AG04449 (cell line): ENCODE results near the gene LTBP2.

Source experiments
- CTCF ChIA-PET: fragments of 350-600 bp; formaldehyde crosslinking; extraction: SDS; loops from one replicate; lab custom pipeline; 2021; ENCODE audit warnings: antibody characterized with exemption; lab: Yijun Ruan, JAX
- POLR2A ChIA-PET: fragments of 400-600, 350-600 bp; formaldehyde crosslinking; extraction: SDS; loops from one replicate; lab custom pipeline; 2020; ENCODE audit warnings: antibody characterized with exemption, inconsistent platforms; lab: Yijun Ruan, JAX
- DNase-seq: peaks from one replicate; pipeline ENCODE4 v3.0.0-alpha.2; 2010; ENCODE audit warnings: low read depth, low spot score
- H3K4me3 ChIP-seq: 2 replicates; pipeline ENCODE4 v1.5.1; 2011; ENCODE audit warnings: low read depth, mild to moderate bottlenecking, control low read depth, low read length
- CTCF ChIP-seq: IDR thresholded peaks from one replicate; pipeline ENCODE4 v1.5.1; 2011; ENCODE audit warnings: mild to moderate bottlenecking, moderate library complexity, low read length, control low read depth, inconsistent platforms; ENCODE audit not compliant: insufficient read depth; ENCODE audit errors: missing control alignments

LTBP2 gene

DNA sequence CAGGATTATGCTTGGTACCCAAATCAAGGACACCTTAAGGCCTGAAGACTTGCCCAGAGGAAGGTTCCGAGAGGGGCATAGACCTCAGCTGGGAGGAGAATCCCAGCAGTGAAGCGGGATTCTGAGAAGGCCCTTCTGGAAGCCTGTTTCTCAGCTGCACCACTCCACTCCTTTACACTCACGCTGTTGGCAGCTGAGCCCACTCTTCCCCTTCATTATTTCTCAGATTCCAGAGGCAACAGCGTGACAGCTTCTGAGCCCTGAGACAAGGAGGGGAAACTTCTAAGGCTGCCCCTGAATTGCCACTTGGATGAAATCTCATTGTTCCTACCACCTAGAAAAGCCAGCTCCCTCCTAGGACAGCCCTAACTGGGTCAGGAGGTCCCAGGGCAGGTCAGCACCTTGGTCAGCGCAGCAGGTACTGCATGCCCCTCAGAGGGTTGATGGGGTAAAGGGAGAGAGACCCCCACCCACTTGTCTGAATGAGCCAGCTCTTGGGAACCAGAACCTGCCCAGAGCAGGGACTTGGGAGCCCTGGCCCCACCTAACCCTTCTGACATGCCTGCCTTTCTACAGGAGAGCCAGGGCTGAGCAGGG is 64.6 kb downstream of the LTBP2 start:
- DNase-seq: no peak
- H3K4me3 ChIP-seq: no peak overlapping the region
- ChIA-PET CTCF (interaction anchor here (2.0 kb wide), 1 partner anchor 64 kb away, joined by 4 read pairs; the partner anchor contains the start of gene LTBP2), POLR2A (no interaction called here)
- no peak for TF ChIP-seq CTCF

DNA sequence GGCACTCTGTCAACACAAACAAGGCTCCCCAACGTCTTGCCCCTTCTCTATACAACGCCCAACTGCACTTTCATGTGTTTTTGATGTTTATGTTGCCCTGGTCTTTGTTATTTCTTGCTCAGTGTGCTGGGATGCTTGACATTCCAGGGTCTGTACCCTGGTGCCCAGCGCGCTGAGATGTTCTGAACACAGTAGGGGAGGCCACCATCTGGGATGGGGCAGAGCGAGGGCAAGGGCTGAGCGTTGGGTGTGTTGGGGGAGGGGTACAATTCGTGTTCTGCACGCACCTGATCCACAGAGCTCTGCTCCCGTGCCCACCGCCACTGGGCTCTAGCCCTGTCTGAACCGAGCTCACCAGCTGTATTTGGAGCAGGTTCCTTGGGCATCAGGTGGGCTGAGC is 65.6 kb downstream of the LTBP2 start:
- ChIA-PET CTCF (interaction anchor here (2.0 kb wide), 1 partner anchor 66 kb away, joined by 4 read pairs; the partner anchor contains the start of gene LTBP2), POLR2A (no interaction called here)
- no peak for TF ChIP-seq CTCF
- no peak overlapping the region for H3K4me3 ChIP-seq
- DNase-seq: no peak

GRCh38 chr14:74545386-74545785 is 66.7 kb downstream of the LTBP2 start:
- ChIA-PET POLR2A (no interaction called here), CTCF (no interaction called here)
- H3K4me3 ChIP-seq: no peak overlapping the region
- TF ChIP-seq CTCF: no peak
- no peak for DNase-seq

DNA sequence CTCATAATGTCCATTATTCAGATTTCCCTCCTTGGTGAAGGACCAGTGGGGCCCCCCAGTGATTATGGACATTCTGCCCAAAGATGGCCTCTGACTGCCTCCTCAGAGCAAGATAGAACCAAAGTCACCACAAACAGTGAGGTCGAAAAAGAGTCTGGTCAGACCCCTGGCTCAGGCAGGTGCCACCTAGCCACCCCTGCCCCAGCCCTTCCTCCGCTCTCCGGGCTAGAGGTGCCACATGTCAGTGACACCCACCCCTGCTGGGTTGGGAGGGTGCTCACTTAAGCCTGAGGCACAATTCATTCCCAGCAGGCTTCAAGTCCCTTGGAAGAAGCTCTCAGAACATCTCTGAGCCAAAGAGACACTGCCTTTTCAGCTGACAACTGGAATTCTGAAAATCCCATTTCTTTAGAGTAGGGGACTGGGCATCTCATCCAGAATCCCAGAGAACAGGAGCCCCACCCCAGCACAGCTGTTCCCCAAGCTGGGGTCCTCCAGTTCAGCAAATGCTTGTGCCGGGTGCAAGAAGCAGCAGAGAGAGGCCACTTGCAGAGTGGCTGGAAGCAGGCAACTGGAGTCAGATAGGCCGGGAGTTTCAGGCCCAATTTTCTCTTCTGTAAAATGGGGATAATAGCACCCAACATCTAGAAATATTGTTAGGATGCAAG is 68.1 kb downstream of the LTBP2 start:
- no peak overlapping the region for H3K4me3 ChIP-seq
- ChIA-PET POLR2A (interaction anchor here (0.6 kb wide), 1 partner anchor 15 kb away, joined by 3 read pairs; no protein-coding TSS in a partner anchor), CTCF (interaction anchor here (0.8 kb wide), 1 partner anchor 110 kb away, joined by 3 read pairs; no protein-coding TSS in a partner anchor)
- TF ChIP-seq CTCF: no peak
- no peak for DNase-seq

GRCh38 chr14:74542056-74542685 is 69.9 kb downstream of the LTBP2 start:
- ChIA-PET CTCF (interaction anchor here (0.7 kb wide), 1 partner anchor 13 kb away, joined by 3 read pairs; no protein-coding TSS in a partner anchor), POLR2A (no interaction called here)
- no peak overlapping the region for H3K4me3 ChIP-seq
- no peak for DNase-seq
- TF ChIP-seq CTCF: no peak

GRCh38 chr14:74541225-74541624 is 70.8 kb downstream of the LTBP2 start:
- H3K4me3 ChIP-seq: no peak overlapping the region
- ChIA-PET CTCF (interaction anchor here (1.1 kb wide), 1 partner anchor 42 kb away, joined by 3 read pairs; no protein-coding TSS in a partner anchor), POLR2A (no interaction called here)
- no peak for DNase-seq
- no peak for TF ChIP-seq CTCF
